OCI-LY7 (cell line): ENCODE measurements around the gene CDK11B. TPM values are rescaled to one million over a fixed set of nuclear protein-coding genes. Genes with fewer than 3 reads are reported as not detected.

ENCODE experiments used
- BruUV-seq: library from RNA; stranded (reverse); fragments of 400-500 nt; replicated peaks from 2 replicates; lab custom pipeline; 2021; lab: Mats Ljungman, UMichigan
- CTCF ChIA-PET: fragments of 300-600 bp; sonication (Branson Sonifier 250); formaldehyde crosslinking; loops from one replicate; lab custom pipeline; 2022; ENCODE audit warnings: antibody characterized with exemption; ENCODE audit not compliant: unreplicated experiment; lab: Charles Lee
- POLR2A ChIA-PET: fragments of 300-600 bp; sonication (Branson Sonifier 250); formaldehyde crosslinking; loops from one replicate; lab custom pipeline; 2022; ENCODE audit warnings: antibody characterized with exemption; lab: Charles Lee
- DNase-seq: peaks from one replicate; pipeline ENCODE4 v3.0.0-alpha.2; 2015; ENCODE audit warnings: low spot score
- H2AFZ ChIP-seq: fragments of 200-600 bp; sonication (generic), shearing (Covaris generic); 2 replicates; pipeline ENCODE4 v1.6.1; 2014; ENCODE audit warnings: mild to moderate bottlenecking, antibody characterized with exemption, low read length, moderate library complexity
- H3K27ac ChIP-seq: fragments of 200-600 bp; sonication (generic); 2 replicates; pipeline ENCODE4 v1.5.1; 2014; ENCODE audit warnings: mixed run types, low read depth, mild to moderate bottlenecking, moderate library complexity, low read length, inconsistent platforms; ENCODE audit not compliant: poor library complexity, severe bottlenecking
- H3K36me3 ChIP-seq: fragments of 200-600 bp; sonication (generic); 2 replicates; pipeline ENCODE4 v1.6.1; 2014; ENCODE audit warnings: mild to moderate bottlenecking, antibody characterized with exemption, low read length, moderate library complexity, mixed read lengths; ENCODE audit not compliant: insufficient read depth
- H3K4me1 ChIP-seq: fragments of 200-600 bp; sonication (generic); 2 replicates; pipeline ENCODE4 v1.5.1; 2014; ENCODE audit warnings: mild to moderate bottlenecking, low read length; ENCODE audit not compliant: insufficient read depth, poor library complexity, severe bottlenecking
- H3K4me2 ChIP-seq: fragments of 200-600 bp; sonication (generic); 2 replicates; pipeline ENCODE4 v1.6.1; 2014; ENCODE audit warnings: mild to moderate bottlenecking, low read length
- H3K4me3 ChIP-seq: fragments of 200-600 bp; sonication (generic); 2 replicates; pipeline ENCODE4 v1.5.1; 2014; ENCODE audit warnings: mild to moderate bottlenecking, low read depth, low read length; ENCODE audit not compliant: poor library complexity, severe bottlenecking
- H3K79me2 ChIP-seq: fragments of 200-600 bp; sonication (generic); 2 replicates; pipeline ENCODE4 v1.6.1; 2016; ENCODE audit warnings: low read depth, mild to moderate bottlenecking, low read length, moderate library complexity, mixed read lengths; ENCODE audit not compliant: insufficient read depth
- H3K9me2 ChIP-seq: fragments of 200-600 bp; sonication (generic); 2 replicates; pipeline ENCODE4 v1.6.1; 2016; ENCODE audit warnings: mild to moderate bottlenecking, low read length, mixed read lengths; ENCODE audit not compliant: insufficient read depth
- H3K9me3 ChIP-seq: fragments of 200-600 bp; sonication (generic); 2 replicates; pipeline ENCODE4 v1.6.1; 2014; ENCODE audit warnings: mild to moderate bottlenecking, mixed run types, low read length, mixed read lengths
- H4K20me1 ChIP-seq: fragments of 200-600 bp; sonication (generic); 2 replicates; pipeline ENCODE4 v1.6.1; 2014; ENCODE audit warnings: mild to moderate bottlenecking, antibody characterized with exemption, low read length, moderate library complexity, mixed read lengths; ENCODE audit not compliant: insufficient read depth
- EZH2phosphoT487 ChIP-seq: fragments of 200-600 bp; sonication (generic); IDR thresholded peaks from 2 replicates; pipeline ENCODE4 v1.6.1; 2018; ENCODE audit warnings: low read depth, borderline replicate concordance, mild to moderate bottlenecking, mixed run types, antibody characterized with exemption, low read length, moderate library complexity, mixed read lengths
- intact Hi-C: fragments of 100-400 bp; cut with micrococcal nuclease; formaldehyde crosslinking; loops from one replicate; pipeline ENCODE4 v1.10.0; 2022; ENCODE audit not compliant: unreplicated experiment
- total RNA-seq, 2 experiments: library from RNA; depleted of rRNA in 1 of 2; stranded (reverse); fragments of >200 nt in 1 of 2; shearing (Covaris generic) in 1 of 2; gene quantifications; 2 replicates each; pipeline ENCODE4 v1.2.3, GENCODE V29; 2014 to 2022
- TF ChIP-seq, protein P1 (sequence below): fragments of 200-600 bp; sonication (generic); conservative IDR thresholded peaks from 2 replicates; pipeline ENCODE4 v1.5.1; 2014; ENCODE audit warnings: mild to moderate bottlenecking, antibody characterized with exemption, low read length, moderate library complexity, mixed read lengths

The CDK11B gene
- total RNA-seq, 2 experiments from 2014 or later = 21.6 to 51.5 TPM

DNA sequence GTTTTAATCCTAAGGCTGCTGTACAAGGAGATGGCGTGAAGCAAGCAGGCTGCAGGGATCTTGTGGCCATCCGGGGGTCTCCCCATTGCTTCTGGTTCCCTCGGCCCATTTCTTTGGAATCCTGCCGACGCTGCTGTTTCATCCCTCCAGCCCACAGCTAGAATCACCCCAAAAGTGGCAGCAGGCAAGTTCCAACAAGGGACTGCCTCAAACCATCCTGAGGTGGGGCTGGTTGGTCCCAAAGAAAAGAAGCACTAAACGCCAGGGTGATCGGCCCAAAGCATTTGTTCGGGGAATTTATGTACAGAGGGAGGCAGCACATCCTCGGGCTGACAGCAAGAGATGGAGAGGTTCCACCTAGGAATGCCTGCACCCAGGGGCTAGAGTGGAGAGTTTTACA, 48.0 kb downstream of the CDK11B start:
- CTCF ChIA-PET = interaction anchor here (0.5 kb wide), 1 partner anchor 458 kb away, joined by 3 read pairs; no protein-coding TSS in a partner anchor
- no TSS peak for BruUV-seq
- no peak for DNase-seq
- Histone ChIP-seq H3K9me3 (no peaks in the 10 kb centered on the region), H3K4me2 (no peak overlapping the region), H2AFZ (no peak overlapping the region), H3K4me3 (no peak overlapping the region), H3K4me1 (peaks cover 38% of the 10 kb centered on the region), H4K20me1 (no peaks in the 10 kb centered on the region), H3K36me3 (no peaks in the 10 kb centered on the region), H3K79me2 (peaks cover 14% of the 10 kb centered on the region; the same call in 1 of the 2 replicates), H3K27ac (no peak overlapping the region), H3K9me2 (no peaks in the 10 kb centered on the region)
- POLR2A ChIA-PET = no interaction called here
- no peak for TF ChIP-seq EZH2phosphoT487
- TF ChIP-seq, protein P1, sequence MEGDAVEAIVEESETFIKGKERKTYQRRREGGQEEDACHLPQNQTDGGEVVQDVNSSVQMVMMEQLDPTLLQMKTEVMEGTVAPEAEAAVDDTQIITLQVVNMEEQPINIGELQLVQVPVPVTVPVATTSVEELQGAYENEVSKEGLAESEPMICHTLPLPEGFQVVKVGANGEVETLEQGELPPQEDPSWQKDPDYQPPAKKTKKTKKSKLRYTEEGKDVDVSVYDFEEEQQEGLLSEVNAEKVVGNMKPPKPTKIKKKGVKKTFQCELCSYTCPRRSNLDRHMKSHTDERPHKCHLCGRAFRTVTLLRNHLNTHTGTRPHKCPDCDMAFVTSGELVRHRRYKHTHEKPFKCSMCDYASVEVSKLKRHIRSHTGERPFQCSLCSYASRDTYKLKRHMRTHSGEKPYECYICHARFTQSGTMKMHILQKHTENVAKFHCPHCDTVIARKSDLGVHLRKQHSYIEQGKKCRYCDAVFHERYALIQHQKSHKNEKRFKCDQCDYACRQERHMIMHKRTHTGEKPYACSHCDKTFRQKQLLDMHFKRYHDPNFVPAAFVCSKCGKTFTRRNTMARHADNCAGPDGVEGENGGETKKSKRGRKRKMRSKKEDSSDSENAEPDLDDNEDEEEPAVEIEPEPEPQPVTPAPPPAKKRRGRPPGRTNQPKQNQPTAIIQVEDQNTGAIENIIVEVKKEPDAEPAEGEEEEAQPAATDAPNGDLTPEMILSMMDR = no peak
- intact Hi-C loops = no loop called here

DNA sequence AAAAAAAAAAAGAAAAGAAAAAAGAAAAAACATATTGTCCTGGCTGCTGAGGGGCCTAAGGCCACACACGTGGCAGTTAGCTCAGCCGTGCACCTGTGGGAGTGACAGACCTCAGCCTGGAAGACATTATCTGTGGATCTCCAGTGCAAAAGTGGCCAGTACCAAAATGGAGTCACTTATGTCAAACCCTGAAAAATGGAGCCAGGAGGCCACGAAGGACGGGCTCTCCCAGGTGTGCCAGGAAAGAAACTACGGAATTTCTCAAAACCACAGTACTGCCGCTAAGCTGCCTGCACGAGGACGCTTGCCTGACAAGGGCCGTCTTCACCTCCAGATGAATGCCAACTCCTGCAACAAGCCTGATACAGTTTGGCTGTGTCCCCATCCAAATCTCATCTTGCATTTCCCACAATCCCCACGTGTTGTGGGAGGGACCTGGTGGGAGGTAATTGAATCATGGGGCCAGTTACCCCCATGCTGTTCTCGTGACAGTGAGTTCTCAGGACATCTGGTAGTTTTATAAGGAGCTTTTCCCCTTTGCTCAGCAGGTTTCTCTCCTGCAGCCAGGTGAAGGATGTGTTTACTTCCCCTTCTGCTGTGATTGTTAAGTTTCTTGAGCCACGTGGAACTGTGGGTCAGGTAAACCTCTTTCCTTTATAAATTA, 48.9 kb downstream of the CDK11B start:
- Histone ChIP-seq H3K4me2 (no peak overlapping the region; the same call in 1 of the 2 replicates), H3K9me3 (no peaks in the 10 kb centered on the region), H3K79me2 (peaks cover 13% of the 10 kb centered on the region; the same call in 1 of the 2 replicates), H3K27ac (no peak overlapping the region), H2AFZ (no peak overlapping the region), H3K4me1 (peaks cover 38% of the 10 kb centered on the region), H3K36me3 (no peaks in the 10 kb centered on the region), H3K9me2 (no peaks in the 10 kb centered on the region), H3K4me3 (no peak overlapping the region), H4K20me1 (no peaks in the 10 kb centered on the region)
- CTCF ChIA-PET = interaction anchor here (0.5 kb wide), 1 partner anchor 457 kb away, joined by 3 read pairs; no protein-coding TSS in a partner anchor
- intact Hi-C loops = no loop called here
- TF ChIP-seq, protein P1 = no peak
- no peak for TF ChIP-seq EZH2phosphoT487
- POLR2A ChIA-PET = no interaction called here
- DNase-seq = no peak
- no TSS peak for BruUV-seq

DNA sequence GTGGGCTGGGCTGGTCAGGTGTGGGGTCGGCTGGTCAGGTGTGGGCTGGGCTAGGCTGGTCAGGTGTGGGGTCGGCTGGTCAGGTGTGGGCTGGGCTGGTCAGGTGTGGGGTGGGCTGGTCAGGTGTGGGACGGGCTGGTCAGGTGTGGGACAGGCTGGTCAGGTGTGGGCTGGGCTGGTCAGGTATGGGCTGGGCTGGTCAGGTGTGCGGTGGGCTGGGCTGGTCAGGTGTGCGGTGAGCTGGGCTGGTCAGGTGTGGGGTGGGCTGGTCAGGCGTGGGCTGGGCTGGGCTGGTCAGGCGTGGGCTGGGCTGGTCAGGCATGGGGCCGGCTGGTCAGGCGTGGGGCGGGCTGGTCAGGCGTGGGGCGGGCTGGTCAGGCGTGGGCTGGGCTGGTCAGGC, 52.6 kb downstream of the CDK11B start:
- no peak overlapping the region for H3K27ac ChIP-seq
- no peak overlapping the region for H3K4me2 ChIP-seq
- intact Hi-C loops = no loop called here
- no peaks in the 10 kb centered on the region for H3K36me3 ChIP-seq
- POLR2A ChIA-PET = no interaction called here
- DNase-seq = no peak
- H4K20me1 ChIP-seq = no peaks in the 10 kb centered on the region
- no peak for TF ChIP-seq EZH2phosphoT487
- TF ChIP-seq, protein P1 = no peak
- H2AFZ ChIP-seq = no peak overlapping the region
- H3K79me2 ChIP-seq = no peaks in the 10 kb centered on the region
- CTCF ChIA-PET = no interaction called here
- H3K9me3 ChIP-seq = no peaks in the 10 kb centered on the region
- no TSS peak for BruUV-seq
- peaks cover 33% of the 10 kb centered on the region for H3K4me1 ChIP-seq
- H3K9me2 ChIP-seq = no peaks in the 10 kb centered on the region
- H3K4me3 ChIP-seq = no peak overlapping the region
